ENCODE measurements around the gene FBN2.
"Not testable (repeated sequence)": the region's sequence is repeated elsewhere in the genome, so short reads cannot be mapped to it uniquely, and the experiment has no call there.

Gene FBN2

GRCh38 chr5:128478386-128479368, 59.4 kb downstream of the FBN2 start:
- no peak for DNase-seq

- DNase-seq, result no peak
These were observed 60.1 kb downstream of the FBN2 start for GRCh38 chr5:128477944-128478343.

GRCh38 chr5:128475693-128476092, 62.4 kb downstream of the FBN2 start:
- DNase-seq, result no peak

GRCh38 chr5:128472919-128473318, 65.1 kb downstream of the FBN2 start:
- no peak for DNase-seq

GRCh38 chr5:128472036-128472435, 66.0 kb downstream of the FBN2 start:
- no peak for DNase-seq

GRCh38 chr5:128470663-128471062, 67.4 kb downstream of the FBN2 start:
- DNase-seq, result no peak

- DNase-seq, result no peak
These were observed 68.1 kb downstream of the FBN2 start for GRCh38 chr5:128469912-128470311.

GRCh38 chr5:128466980-128467379, 71.1 kb downstream of the FBN2 start:
- DNase-seq, result no peak

- no peak for DNase-seq
These were observed 71.5 kb downstream of the FBN2 start for GRCh38 chr5:128466554-128466953.

- no peak for DNase-seq
These were observed 73.4 kb downstream of the FBN2 start for GRCh38 chr5:128464596-128464995.

GRCh38 chr5:128462330-128462729, 75.7 kb downstream of the FBN2 start:
- DNase-seq, result no peak

GRCh38 chr5:128457147-128457915, 80.7 kb downstream of the FBN2 start:
- not testable (repeated sequence) for DNase-seq

GRCh38 chr5:128455841-128456361, 82.1 kb downstream of the FBN2 start:
- no peak for DNase-seq

- DNase-seq, result no peak
These were observed 84.9 kb downstream of the FBN2 start for GRCh38 chr5:128453121-128453520.

GRCh38 chr5:128447224-128447623, 90.8 kb downstream of the FBN2 start:
- DNase-seq, result not testable (repeated sequence)

GRCh38 chr5:128441941-128442350, 96.1 kb downstream of the FBN2 start:
- no peak for DNase-seq

GRCh38 chr5:128441165-128441564, 96.9 kb downstream of the FBN2 start:
- no peak for DNase-seq

- DNase-seq, result no peak
These were observed 101.3 kb downstream of the FBN2 start for GRCh38 chr5:128436749-128437188.

- no peak for DNase-seq
These were observed 102.2 kb downstream of the FBN2 start for GRCh38 chr5:128435861-128436260.

GRCh38 chr5:128434993-128435392, 103.1 kb downstream of the FBN2 start:
- no peak for DNase-seq

- DNase-seq, result no peak
These were observed 105.1 kb downstream of the FBN2 start for GRCh38 chr5:128432913-128433440.

- DNase-seq, result no peak
These were observed 110.1 kb downstream of the FBN2 start for GRCh38 chr5:128427921-128428320.

GRCh38 chr5:128426090-128426534, 111.9 kb downstream of the FBN2 start:
- DNase-seq, result no peak
